ENCODE results near the gene ESYT3.
A peak's percentile ranks its signal among the peaks of the same experiment; 100 is the strongest.
"Not testable (repeated sequence)": the region's sequence is repeated elsewhere in the genome, so short reads cannot be mapped to it uniquely, and the experiment has no call there.

Gene ESYT3

GRCh38 chr3:138412821-138413551, 21.4 kb upstream of the ESYT3 start:
- DNase-seq, result peak; percentile 66

- not testable (repeated sequence) for DNase-seq
Measured at GRCh38 chr3:138416236-138416635, 18.2 kb upstream of the ESYT3 start.

- peak; percentile 92 for DNase-seq
Measured at GRCh38 chr3:138417559-138417982, 16.8 kb upstream of the ESYT3 start.

- no peak for DNase-seq
Measured at GRCh38 chr3:138418601-138419206, 15.7 kb upstream of the ESYT3 start.

- DNase-seq, result no peak
Measured at GRCh38 chr3:138423316-138423715, 11.1 kb upstream of the ESYT3 start.

- DNase-seq, result no peak
Measured at GRCh38 chr3:138424323-138424722, 10.1 kb upstream of the ESYT3 start.

- DNase-seq, result no peak
Measured at GRCh38 chr3:138426211-138426610, 8.2 kb upstream of the ESYT3 start.

GRCh38 chr3:138426754-138427153, 7.7 kb upstream of the ESYT3 start:
- DNase-seq, result not testable (repeated sequence)

GRCh38 chr3:138429665-138430064, 4.8 kb upstream of the ESYT3 start:
- no peak for DNase-seq

- no peak for DNase-seq
Measured at GRCh38 chr3:138432576-138433240, 1.7 kb upstream of the ESYT3 start.

- DNase-seq, result no peak
Measured at GRCh38 chr3:138433892-138434275, 532 bp upstream of the ESYT3 start.

GRCh38 chr3:138434875-138435772, 708 bp downstream of the ESYT3 start:
- DNase-seq, result peak; percentile 72

- DNase-seq, result no peak
Measured at GRCh38 chr3:138435840-138436239, 1.4 kb downstream of the ESYT3 start.

GRCh38 chr3:138437281-138437680, 2.9 kb downstream of the ESYT3 start:
- no peak for DNase-seq

GRCh38 chr3:138438896-138439295, 4.5 kb downstream of the ESYT3 start:
- DNase-seq, result peak; percentile 86

- DNase-seq, result peak; percentile 72
Measured at GRCh38 chr3:138439646-138440045, 5.2 kb downstream of the ESYT3 start.

- DNase-seq, result peak; percentile 95
Measured at GRCh38 chr3:138440121-138440521, 5.7 kb downstream of the ESYT3 start.

- no peak for DNase-seq
Measured at GRCh38 chr3:138440596-138440995, 6.2 kb downstream of the ESYT3 start.

- DNase-seq, result no peak
Measured at GRCh38 chr3:138441256-138441655, 6.8 kb downstream of the ESYT3 start.

- no peak for DNase-seq
Measured at GRCh38 chr3:138441742-138442141, 7.3 kb downstream of the ESYT3 start.

- DNase-seq, result peak; percentile 95
Measured at GRCh38 chr3:138442433-138442832, 8.0 kb downstream of the ESYT3 start.

- DNase-seq, result no peak
Measured at GRCh38 chr3:138443091-138443490, 8.7 kb downstream of the ESYT3 start.
